Activated T-cell treated with anti-CD3 and anti-CD28 coated beads, Interleukin-2, amount 50 U/mL, for 4 hours (primary cell): ENCODE results near the gene RPL3. TPM values are rescaled to one million over a fixed set of nuclear protein-coding genes. Genes with fewer than 3 reads are reported as not detected.
A peak's percentile ranks its signal among the peaks of the same experiment; 100 is the strongest.
"Not testable (repeated sequence)": the region's sequence is repeated elsewhere in the genome, so short reads cannot be mapped to it uniquely, and the experiment has no call there.

Experiments
- ATAC-seq, 2 donors: fragments of 200-7000 bp; cut with Tn5 transposase; one replicate each; pipeline ENCODE4 v1.10.0; 2021
- DNase-seq: peaks from one replicate; pipeline ENCODE4 v3.0.0-alpha.2; 2020
- H3K27me3 Mint-ChIP-seq: one replicate; pipeline ENCODE4 v1.8.0; 2021; ENCODE audit warnings: low read depth, mixed read lengths
- H3K36me3 Mint-ChIP-seq: one replicate; pipeline ENCODE4 v1.8.0; 2022; ENCODE audit warnings: mixed read lengths; ENCODE audit not compliant: insufficient read depth
- H3K4me1 Mint-ChIP-seq: one replicate; pipeline ENCODE4 v1.8.0; 2021; ENCODE audit warnings: low read depth, mixed read lengths
- H3K4me3 Mint-ChIP-seq: one replicate; pipeline ENCODE4 v1.8.0; 2021; ENCODE audit warnings: mild to moderate bottlenecking, moderate library complexity, mixed read lengths
- H3K9me3 Mint-ChIP-seq: one replicate; pipeline ENCODE4 v1.8.0; 2021; ENCODE audit warnings: mixed read lengths
- total RNA-seq, 3 donors: library from RNA; stranded (reverse); gene quantifications; one replicate each; pipeline ENCODE4 v1.2.1, GENCODE V29; 2021

The RPL3 gene
- total RNA-seq, 3 donors from 2014 or later: 2,811 to 2,835 (median 2,816) TPM

- DNase-seq, H3K27me3 Mint-ChIP-seq, H3K9me3 Mint-ChIP-seq, ATAC-seq, H3K4me3 Mint-ChIP-seq, H3K36me3 Mint-ChIP-seq, H3K4me1 Mint-ChIP-seq: not testable (repeated sequence)
Observed at GRCh38 chr22:39357110-39358108, 38.0 kb upstream of the RPL3 start.

- Mint-ChIP-seq H3K4me3 (no peak overlapping the region), H3K4me1 (peaks cover 3% of the 10 kb centered on the region)
- no peak for DNase-seq
Observed at GRCh38 chr22:39356464-39356863, 37.0 kb upstream of the RPL3 start.

GRCh38 chr22:39355805-39356204 is 36.4 kb upstream of the RPL3 start:
- H3K4me1 Mint-ChIP-seq, DNase-seq, H3K9me3 Mint-ChIP-seq, H3K27me3 Mint-ChIP-seq, H3K36me3 Mint-ChIP-seq, H3K4me3 Mint-ChIP-seq, ATAC-seq: not testable (repeated sequence)

More at GRCh38 chr22:39356464-39356863, 37.0 kb upstream of the RPL3 start:
- no peaks in the 10 kb centered on the region for H3K9me3 Mint-ChIP-seq
- no peak for ATAC-seq
- H3K36me3 Mint-ChIP-seq: no peaks in the 10 kb centered on the region
- H3K27me3 Mint-ChIP-seq: peaks cover 4% of the 10 kb centered on the region

- no peak for DNase-seq
- no peak overlapping the region for H3K4me3 Mint-ChIP-seq
- H3K36me3 Mint-ChIP-seq: no peaks in the 10 kb centered on the region
- no peak for ATAC-seq
- peaks cover 16% of the 10 kb centered on the region for H3K27me3 Mint-ChIP-seq
- peaks cover 8% of the 10 kb centered on the region for H3K4me1 Mint-ChIP-seq
- no peaks in the 10 kb centered on the region for H3K9me3 Mint-ChIP-seq
Observed at GRCh38 chr22:39355080-39355479, 35.7 kb upstream of the RPL3 start.

GRCh38 chr22:39353346-39353745 is 33.9 kb upstream of the RPL3 start:
- no peak for DNase-seq
- Mint-ChIP-seq H3K9me3 (no peaks in the 10 kb centered on the region), H3K4me3 (no peak overlapping the region), H3K27me3 (peaks cover 21% of the 10 kb centered on the region), H3K36me3 (no peaks in the 10 kb centered on the region), H3K4me1 (peaks cover 13% of the 10 kb centered on the region)
- ATAC-seq: no peak

GRCh38 chr22:39352306-39352891 is 33.0 kb upstream of the RPL3 start:
- Mint-ChIP-seq H3K4me3 (no peak overlapping the region), H3K36me3 (no peaks in the 10 kb centered on the region), H3K27me3 (peaks cover 23% of the 10 kb centered on the region), H3K9me3 (no peaks in the 10 kb centered on the region), H3K4me1 (peaks cover 13% of the 10 kb centered on the region)
- DNase-seq: no peak
- ATAC-seq: no peak

- Mint-ChIP-seq H3K27me3 (peaks cover 23% of the 10 kb centered on the region), H3K4me1 (peaks cover 13% of the 10 kb centered on the region), H3K36me3 (no peaks in the 10 kb centered on the region), H3K4me3 (peak overlapping the region; percentile 10), H3K9me3 (no peaks in the 10 kb centered on the region)
- ATAC-seq: no peak
- DNase-seq: no peak
Observed at GRCh38 chr22:39351689-39352214, 32.3 kb upstream of the RPL3 start.

- Mint-ChIP-seq H3K9me3 (no peaks in the 10 kb centered on the region), H3K4me3 (peak overlapping the region; percentile 72), H3K36me3 (no peaks in the 10 kb centered on the region), H3K4me1 (peaks cover 13% of the 10 kb centered on the region), H3K27me3 (peaks cover 23% of the 10 kb centered on the region)
- no peak for DNase-seq
- ATAC-seq: no peak
Observed at GRCh38 chr22:39350757-39351688, 31.6 kb upstream of the RPL3 start.

GRCh38 chr22:39349967-39350726 is 30.7 kb upstream of the RPL3 start, which contains the start of gene SYNGR1:
Gene SYNGR1, plus strand, starts transcription at chr22:39349991. Its CDS starts 20 bp downstream, at chr22:39350011.
- peaks cover 13% of the 10 kb centered on the region for H3K4me1 Mint-ChIP-seq
- no peak for DNase-seq
- ATAC-seq: peak; percentile 42 to 59
- H3K36me3 Mint-ChIP-seq: no peaks in the 10 kb centered on the region
- H3K9me3 Mint-ChIP-seq: no peaks in the 10 kb centered on the region
- H3K4me3 Mint-ChIP-seq: peak within 1 kb of the TSS; percentile 75
- H3K27me3 Mint-ChIP-seq: peaks cover 23% of the 10 kb centered on the region

- DNase-seq (peak; percentile 12), ATAC-seq (peak; percentile 62)
- H3K9me3 Mint-ChIP-seq: no peaks in the 10 kb centered on the region
- H3K4me3 Mint-ChIP-seq: peak overlapping the region; percentile 75
- H3K4me1 Mint-ChIP-seq: peaks cover 13% of the 10 kb centered on the region
- H3K27me3 Mint-ChIP-seq: peaks cover 23% of the 10 kb centered on the region
- no peaks in the 10 kb centered on the region for H3K36me3 Mint-ChIP-seq
Observed at GRCh38 chr22:39349506-39349966, 30.1 kb upstream of the RPL3 start.

- H3K27me3 Mint-ChIP-seq: peaks cover 23% of the 10 kb centered on the region
- no peak for DNase-seq
- no peaks in the 10 kb centered on the region for H3K36me3 Mint-ChIP-seq
- peaks cover 13% of the 10 kb centered on the region for H3K4me1 Mint-ChIP-seq
- H3K9me3 Mint-ChIP-seq: no peaks in the 10 kb centered on the region
- peak in 1 of 2 donors; percentile 5 for ATAC-seq
- H3K4me3 Mint-ChIP-seq: peak overlapping the region; percentile 75
Observed at GRCh38 chr22:39348909-39349505, 29.6 kb upstream of the RPL3 start.

GRCh38 chr22:39345231-39345630 is 25.8 kb upstream of the RPL3 start:
- no peak for DNase-seq
- peaks cover 8% of the 10 kb centered on the region for H3K4me1 Mint-ChIP-seq
- H3K4me3 Mint-ChIP-seq: no peak overlapping the region
- ATAC-seq: no peak
- no peaks in the 10 kb centered on the region for H3K9me3 Mint-ChIP-seq
- H3K36me3 Mint-ChIP-seq: no peaks in the 10 kb centered on the region
- H3K27me3 Mint-ChIP-seq: peaks cover 9% of the 10 kb centered on the region

GRCh38 chr22:39344046-39344390 is 24.6 kb upstream of the RPL3 start:
- ATAC-seq (no peak), DNase-seq (no peak)
- no peaks in the 10 kb centered on the region for H3K36me3 Mint-ChIP-seq
- peaks cover 4% of the 10 kb centered on the region for H3K27me3 Mint-ChIP-seq
- peaks cover 4% of the 10 kb centered on the region for H3K4me1 Mint-ChIP-seq
- H3K4me3 Mint-ChIP-seq: no peak overlapping the region
- no peaks in the 10 kb centered on the region for H3K9me3 Mint-ChIP-seq
